GM12878 (cell line): ENCODE results near the gene HNRNPH3. TPM values are rescaled to one million over a fixed set of nuclear protein-coding genes. Genes with fewer than 3 reads are reported as not detected.

ENCODE experiments used
- BCL3 ChIP-seq: IDR thresholded peaks from 2 replicates; pipeline ENCODE4 v1.6.1; 2011; ENCODE audit warnings: borderline replicate concordance, low read depth, mild to moderate bottlenecking, moderate library complexity, low read length; ENCODE audit not compliant: insufficient read depth, poor library complexity, severe bottlenecking
- CTCF ChIP-seq, 3 experiments: IDR thresholded peaks in 2 of 3; conservative IDR thresholded peaks in 1 of 3; 2 replicates each; pipeline ENCODE4 v1.5.1; 2011; ENCODE audit warnings: low read depth in 3 of 3, low read length in 3 of 3, mild to moderate bottlenecking in 3 of 3, control low read depth in 2 of 3, moderate library complexity in 2 of 3, inconsistent platforms in 1 of 3, mixed read lengths in 1 of 3; ENCODE audit not compliant: control insufficient read depth in 2 of 3, insufficient read depth in 1 of 3; ENCODE audit errors: extremely low read depth in 1 of 3
- IKZF2 ChIP-seq, 2 experiments: fragments of 450-650 bp; IDR thresholded peaks; 2 replicates each; pipeline ENCODE4 v1.6.1; 2017; ENCODE audit warnings: mild to moderate bottlenecking in 2 of 2, moderate library complexity in 2 of 2
- IRF5 ChIP-seq: fragments of 450-650 bp; IDR thresholded peaks from 2 replicates; pipeline ENCODE4 v1.6.1; 2017; ENCODE audit warnings: borderline replicate concordance
- LARP7 ChIP-seq: fragments of 450-650 bp; IDR thresholded peaks from 2 replicates; pipeline ENCODE4 v1.6.1; 2017; ENCODE audit warnings: mild to moderate bottlenecking
- RELB ChIP-seq: fragments of 450-650 bp; IDR thresholded peaks from 2 replicates; pipeline ENCODE4 v1.6.1; 2017; ENCODE audit warnings: low read depth, mild to moderate bottlenecking, moderate library complexity
- SREBF2 ChIP-seq: IDR thresholded peaks from 2 replicates; pipeline ENCODE4 v1.6.1; 2012; ENCODE audit warnings: mild to moderate bottlenecking, low read length
- STAT3 ChIP-seq: IDR thresholded peaks from 2 replicates; pipeline ENCODE4 v1.6.1; 2011; ENCODE audit warnings: low read depth, low read length, improper control_type of control experiment
- TCF3 ChIP-seq: IDR thresholded peaks from 2 replicates; pipeline ENCODE4 v1.6.1; 2012; ENCODE audit warnings: low read depth, mild to moderate bottlenecking, low read length, borderline replicate concordance; ENCODE audit not compliant: insufficient read depth
- YY1 ChIP-seq: IDR thresholded peaks from 2 replicates; pipeline ENCODE4 v1.6.1; 2011; ENCODE audit warnings: low read depth, mild to moderate bottlenecking, low read length
- ZBTB33 ChIP-seq: fragments of 450-650 bp; IDR thresholded peaks from 2 replicates; pipeline ENCODE4 v1.6.1; 2017; ENCODE audit warnings: mild to moderate bottlenecking
- ZNF24 ChIP-seq: fragments of 450-650 bp; IDR thresholded peaks from 2 replicates; pipeline ENCODE4 v1.6.1; 2017; ENCODE audit warnings: antibody characterized with exemption, mild to moderate bottlenecking
- polyA plus RNA-seq, 11 experiments: library from polyadenylated mRNA; depleted of rRNA in 4 of 11; unstranded in 6 of 11; stranded (reverse) in 5 of 11; fragments of >200 nt; fragmentation: Nextera tagmentation in 4 of 11; fragmentation: Illumina TruSeq in 1 of 11; extraction: Ambion mirVana in 4 of 11; extraction: Trizol in 1 of 11; gene quantifications; 1 replicate in 1 of 11; 2 replicates in 10 of 11; pipeline versions ENCODE4 v1.2.1 to v1.2.3, GENCODE V29; 2011 to 2016; ENCODE audit warnings: inconsistent platforms in 2 of 11, missing spikeins in 2 of 11, low read depth in 1 of 11
- total RNA-seq, 4 experiments: library from RNA; depleted of rRNA in 3 of 4; stranded (reverse); fragments of >200 nt in 3 of 4; fragmentation: Illumina TruSeq in 1 of 4; extraction: Trizol in 1 of 4; gene quantifications; 2 replicates each; pipeline versions ENCODE4 v1.2.1 to v1.2.3, GENCODE V29; 2013 to 2021
- TF ChIP-seq, protein P1 (sequence below): IDR thresholded peaks from 2 replicates; pipeline ENCODE4 v1.6.1; 2011; ENCODE audit warnings: mild to moderate bottlenecking, low read depth, low read length, moderate library complexity; ENCODE audit not compliant: insufficient replicate concordance
- TF ChIP-seq, protein P2 (sequence below): IDR thresholded peaks from 2 replicates; pipeline ENCODE4 v1.6.1; 2012; ENCODE audit warnings: mild to moderate bottlenecking, low read depth, low read length

HNRNPH3 gene
- total and polyA plus RNA-seq, 10 of the 15 experiments (the other 5 are each of a cell fraction or from before 2014, with no cell fraction given), result 20.1 to 292 (median 121) TPM

- TF ChIP-seq LARP7, result 0 out of 2 replicates have a peak, but pooled peaks have one; percentile 78
- TF ChIP-seq IKZF2 (IDR thresholded peaks at IDR 0.05), result no peak
- TF ChIP-seq SREBF2, result 0 out of 2 replicates have a peak, but pooled peaks have one; percentile 21
- peak; percentile 70; the same call in 1 of the 2 replicates for TF ChIP-seq RELB
- peak; percentile 70; the same call in 1 of the 2 replicates for TF ChIP-seq ZBTB33
- no peak for TF ChIP-seq ZNF24
- peak; percentile 96 for TF ChIP-seq TCF3
- TF ChIP-seq, protein P1, sequence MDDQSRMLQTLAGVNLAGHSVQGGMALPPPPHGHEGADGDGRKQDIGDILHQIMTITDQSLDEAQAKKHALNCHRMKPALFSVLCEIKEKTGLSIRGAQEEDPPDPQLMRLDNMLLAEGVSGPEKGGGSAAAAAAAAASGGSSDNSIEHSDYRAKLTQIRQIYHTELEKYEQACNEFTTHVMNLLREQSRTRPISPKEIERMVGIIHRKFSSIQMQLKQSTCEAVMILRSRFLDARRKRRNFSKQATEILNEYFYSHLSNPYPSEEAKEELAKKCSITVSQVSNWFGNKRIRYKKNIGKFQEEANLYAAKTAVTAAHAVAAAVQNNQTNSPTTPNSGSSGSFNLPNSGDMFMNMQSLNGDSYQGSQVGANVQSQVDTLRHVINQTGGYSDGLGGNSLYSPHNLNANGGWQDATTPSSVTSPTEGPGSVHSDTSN, result peak; percentile 56
- TF ChIP-seq YY1, result peak; percentile 90
- TF ChIP-seq STAT3, result 0 out of 2 replicates have a peak, but pooled peaks have one; percentile 65
- no peak for TF ChIP-seq CTCF (IDR thresholded peaks at IDR 0.05 in 2 of 3, conservative IDR thresholded peaks at IDR 0.05 in 1 of 3; ENCODE audit: control insufficient read depth in 2 of 3, extremely low read depth in 1 of 3, insufficient read depth in 1 of 3, low read depth in 3 of 3, low read length in 3 of 3)
- peak; percentile 41 for TF ChIP-seq BCL3
- peak; percentile 91 for TF ChIP-seq IRF5
- TF ChIP-seq, protein P2, sequence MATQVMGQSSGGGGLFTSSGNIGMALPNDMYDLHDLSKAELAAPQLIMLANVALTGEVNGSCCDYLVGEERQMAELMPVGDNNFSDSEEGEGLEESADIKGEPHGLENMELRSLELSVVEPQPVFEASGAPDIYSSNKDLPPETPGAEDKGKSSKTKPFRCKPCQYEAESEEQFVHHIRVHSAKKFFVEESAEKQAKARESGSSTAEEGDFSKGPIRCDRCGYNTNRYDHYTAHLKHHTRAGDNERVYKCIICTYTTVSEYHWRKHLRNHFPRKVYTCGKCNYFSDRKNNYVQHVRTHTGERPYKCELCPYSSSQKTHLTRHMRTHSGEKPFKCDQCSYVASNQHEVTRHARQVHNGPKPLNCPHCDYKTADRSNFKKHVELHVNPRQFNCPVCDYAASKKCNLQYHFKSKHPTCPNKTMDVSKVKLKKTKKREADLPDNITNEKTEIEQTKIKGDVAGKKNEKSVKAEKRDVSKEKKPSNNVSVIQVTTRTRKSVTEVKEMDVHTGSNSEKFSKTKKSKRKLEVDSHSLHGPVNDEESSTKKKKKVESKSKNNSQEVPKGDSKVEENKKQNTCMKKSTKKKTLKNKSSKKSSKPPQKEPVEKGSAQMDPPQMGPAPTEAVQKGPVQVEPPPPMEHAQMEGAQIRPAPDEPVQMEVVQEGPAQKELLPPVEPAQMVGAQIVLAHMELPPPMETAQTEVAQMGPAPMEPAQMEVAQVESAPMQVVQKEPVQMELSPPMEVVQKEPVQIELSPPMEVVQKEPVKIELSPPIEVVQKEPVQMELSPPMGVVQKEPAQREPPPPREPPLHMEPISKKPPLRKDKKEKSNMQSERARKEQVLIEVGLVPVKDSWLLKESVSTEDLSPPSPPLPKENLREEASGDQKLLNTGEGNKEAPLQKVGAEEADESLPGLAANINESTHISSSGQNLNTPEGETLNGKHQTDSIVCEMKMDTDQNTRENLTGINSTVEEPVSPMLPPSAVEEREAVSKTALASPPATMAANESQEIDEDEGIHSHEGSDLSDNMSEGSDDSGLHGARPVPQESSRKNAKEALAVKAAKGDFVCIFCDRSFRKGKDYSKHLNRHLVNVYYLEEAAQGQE, result peak; percentile 77
Observed at GRCh38 chr10:68331455-68332258, at the start of gene HNRNPH3 (continued).
